Left lung (tissue), 10 donors: ENCODE results near the gene KRT38. TPM values are rescaled to one million over a fixed set of nuclear protein-coding genes. Genes with fewer than 3 reads are reported as not detected.

Source experiments
- ATAC-seq: fragments of 200-7000 bp; cut with Tn5 transposase; one replicate; pipeline ENCODE4 v1.9.1; 2020; ENCODE audit warnings: moderate library complexity
- DNase-seq, 4 donors: peaks; one replicate each; pipeline ENCODE4 v3.0.0-alpha.2; 2013 to 2020
- H3K27ac ChIP-seq, 2 donors: fragments of 200-600 bp; sonication (generic) in 1 of 2; one replicate each; pipeline versions ENCODE4 v1.5.0 to v1.8.0; 2020 to 2021
- H3K27me3 ChIP-seq, 2 donors: fragments of 200-600 bp; sonication (generic) in 1 of 2; one replicate each; pipeline versions ENCODE4 v1.5.0 to v1.8.0; 2020 to 2021
- H3K36me3 ChIP-seq, 2 donors: fragments of 200-600 bp; sonication (generic) in 1 of 2; one replicate each; pipeline versions ENCODE4 v1.5.0 to v1.8.0; 2020 to 2021
- H3K4me1 ChIP-seq, 2 donors: fragments of 200-600 bp; one replicate each; pipeline ENCODE4 v1.8.0; 2021
- H3K4me3 ChIP-seq, 2 donors: fragments of 200-600 bp; sonication (generic) in 1 of 2; one replicate each; pipeline versions ENCODE4 v1.5.0 to v1.8.0; 2020 to 2021; ENCODE audit warnings: mild to moderate bottlenecking in 1 of 2
- H3K9me3 ChIP-seq, 2 donors: fragments of 200-600 bp; sonication (generic) in 1 of 2; one replicate each; pipeline versions ENCODE4 v1.5.0 to v1.8.0; 2020 to 2021
- CTCF ChIP-seq, 2 donors: fragments of 200-600 bp; sonication (generic) in 1 of 2; IDR thresholded peaks; one replicate each; pipeline versions ENCODE4 v1.5.0 to v1.8.0; 2021; ENCODE audit warnings: antibody characterized with exemption in 2 of 2
- intact Hi-C, 2 donors: fragments of 100-400 bp; cut with DNase I; formaldehyde crosslinking; loops; one replicate each; pipeline versions ENCODE4 v1.11.2 to v1.14.2; 2022
- polyA plus RNA-seq, 6 donors: library from polyadenylated mRNA; unstranded; fragments of 120-200 nt; gene quantifications; one replicate each; pipeline ENCODE4 v1.2.1, GENCODE V29; 2013; ENCODE audit not compliant: insufficient read length in 6 of 6
- total RNA-seq, 2 donors: library from RNA; stranded (reverse); fragmentation: NEBNext Ultra II Directional; extraction: Animal tissue kit (Norgen Biotek cat#: 25700); gene quantifications; one replicate each; pipeline ENCODE4 v1.2.1, GENCODE V29; 2021
- donor health status: DM: no; HTN: yes; CAD: no.
- donor health status: DM: no; HTN: no; CAD: no.

Gene KRT38
- total and polyA plus RNA-seq, 8 donors, result not detected

GRCh38 chr17:41484920-41485904, 44.4 kb upstream of the KRT38 start:
- H3K9me3 ChIP-seq, result no peaks in the 10 kb centered on the region
- no peak for TF ChIP-seq CTCF (IDR thresholded peaks at IDR 0.05)
- DNase-seq, result no peak
- no peak overlapping the region for H3K27ac ChIP-seq
- intact Hi-C loops, result no loop called here
- peaks cover 0 to 12% of the 10 kb centered on the region in 2 donors for H3K27me3 ChIP-seq
- H3K4me1 ChIP-seq, result peaks cover 0 to 6% of the 10 kb centered on the region in 2 donors
- H3K36me3 ChIP-seq, result no peaks in the 10 kb centered on the region
- no peak overlapping the region for H3K4me3 ChIP-seq
- no peak for ATAC-seq

GRCh38 chr17:41483991-41484826, 43.4 kb upstream of the KRT38 start:
- Histone ChIP-seq H3K36me3 (no peaks in the 10 kb centered on the region), H3K27ac (no peak overlapping the region), H3K4me3 (no peak overlapping the region), H3K4me1 (no peaks in the 10 kb centered on the region), H3K27me3 (peaks cover 0 to 12% of the 10 kb centered on the region in 2 donors), H3K9me3 (no peaks in the 10 kb centered on the region)
- intact Hi-C loops, result no loop called here
- ATAC-seq, result no peak
- no peak for DNase-seq
- no peak for TF ChIP-seq CTCF (IDR thresholded peaks at IDR 0.05)

GRCh38 chr17:41483531-41483930, 42.7 kb upstream of the KRT38 start:
- Histone ChIP-seq H3K4me1 (no peaks in the 10 kb centered on the region), H3K9me3 (no peaks in the 10 kb centered on the region), H3K27me3 (peaks cover 0 to 12% of the 10 kb centered on the region in 2 donors), H3K4me3 (no peak overlapping the region), H3K27ac (no peak overlapping the region), H3K36me3 (no peaks in the 10 kb centered on the region)
- DNase-seq (no peak), ATAC-seq (no peak)
- no peak for TF ChIP-seq CTCF (IDR thresholded peaks at IDR 0.05)
- intact Hi-C loops, result no loop called here

GRCh38 chr17:41481036-41481435, 40.3 kb upstream of the KRT38 start, which contains the start of gene KRT35:
KRT35 (minus strand) TSS chr17:41481151; CDS start chr17:41481097, 54 bp downstream.
- Histone ChIP-seq H3K27me3 (peaks cover 0 to under 1% of the 10 kb centered on the region in 2 donors), H3K9me3 (no peaks in the 10 kb centered on the region), H3K36me3 (no peaks in the 10 kb centered on the region), H3K4me1 (no peaks in the 10 kb centered on the region), H3K27ac (no peak within 1 kb of the TSS), H3K4me3 (no peak within 1 kb of the TSS)
- TF ChIP-seq CTCF (IDR thresholded peaks at IDR 0.05), result no peak
- ATAC-seq (no peak), DNase-seq (no peak)
- intact Hi-C loops, result no loop called here

- H3K9me3 ChIP-seq, result no peaks in the 10 kb centered on the region
- no peak for TF ChIP-seq CTCF (IDR thresholded peaks at IDR 0.05)
- H3K27ac ChIP-seq, result no peak overlapping the region
- no peaks in the 10 kb centered on the region for H3K27me3 ChIP-seq
- H3K36me3 ChIP-seq, result no peaks in the 10 kb centered on the region
- H3K4me3 ChIP-seq, result no peak overlapping the region
- DNase-seq (no peak), ATAC-seq (no peak)
- no peaks in the 10 kb centered on the region for H3K4me1 ChIP-seq
- intact Hi-C loops, result no loop called here
Observed at GRCh38 chr17:41480581-41480980, 39.8 kb upstream of the KRT38 start.
